ENCODE results near the gene DEAF1.

The DEAF1 gene

GRCh38 chr11:722346-722811 lies 27.4 kb upstream of the DEAF1 start:
- no peak for DNase-seq (ENCODE audit: extremely low read depth in 1 of 2, low read depth in 1 of 2)

GRCh38 chr11:721741-722345 lies 26.8 kb upstream of the DEAF1 start:
- DNase-seq (ENCODE audit: extremely low read depth in 1 of 2, low read depth in 1 of 2) = peak in 1 of 2 donors; percentile 25

GRCh38 chr11:721247-721740 lies 26.3 kb upstream of the DEAF1 start:
- no peak for DNase-seq (ENCODE audit: extremely low read depth in 1 of 2, low read depth in 1 of 2)

- DNase-seq (ENCODE audit: extremely low read depth in 1 of 2, low read depth in 1 of 2) = no peak
These were observed 25.7 kb upstream of the DEAF1 start for GRCh38 chr11:720642-721246.

GRCh38 chr11:720017-720641 lies 25.1 kb upstream of the DEAF1 start:
- DNase-seq (ENCODE audit: extremely low read depth in 1 of 2, low read depth in 1 of 2) = no peak

GRCh38 chr11:719214-720016 lies 24.4 kb upstream of the DEAF1 start:
- DNase-seq (ENCODE audit: extremely low read depth in 1 of 2, low read depth in 1 of 2) = no peak

- no peak for DNase-seq (ENCODE audit: extremely low read depth in 1 of 2, low read depth in 1 of 2)
These were observed 19.4 kb upstream of the DEAF1 start for GRCh38 chr11:714436-714835.

- no peak for DNase-seq (ENCODE audit: extremely low read depth in 1 of 2, low read depth in 1 of 2)
These were observed 14.3 kb upstream of the DEAF1 start for GRCh38 chr11:709109-709997.

GRCh38 chr11:708511-708910 lies 13.5 kb upstream of the DEAF1 start:
- DNase-seq (ENCODE audit: extremely low read depth in 1 of 2, low read depth in 1 of 2) = no peak

GRCh38 chr11:707817-708420 lies 12.9 kb upstream of the DEAF1 start:
- DNase-seq (ENCODE audit: extremely low read depth in 1 of 2, low read depth in 1 of 2) = no peak

GRCh38 chr11:706957-707816 lies 12.2 kb upstream of the DEAF1 start:
- DNase-seq (ENCODE audit: extremely low read depth in 1 of 2, low read depth in 1 of 2) = no peak

GRCh38 chr11:706439-706956 lies 11.5 kb upstream of the DEAF1 start:
- DNase-seq (ENCODE audit: extremely low read depth in 1 of 2, low read depth in 1 of 2) = no peak

GRCh38 chr11:705646-706438 lies 10.8 kb upstream of the DEAF1 start, which contains the start of gene EPS8L2:
Gene EPS8L2, plus strand, starts transcription at chr11:706231. Its CDS starts 3,177 bp downstream, at chr11:709408.
- DNase-seq (ENCODE audit: extremely low read depth in 1 of 2, low read depth in 1 of 2) = no peak

GRCh38 chr11:704781-705645 lies 10.0 kb upstream of the DEAF1 start:
- DNase-seq (ENCODE audit: extremely low read depth in 1 of 2, low read depth in 1 of 2) = no peak

GRCh38 chr11:704228-704674 lies 9.2 kb upstream of the DEAF1 start:
- DNase-seq (ENCODE audit: extremely low read depth in 1 of 2, low read depth in 1 of 2) = no peak

GRCh38 chr11:703506-703905 lies 8.5 kb upstream of the DEAF1 start:
- DNase-seq (ENCODE audit: extremely low read depth in 1 of 2, low read depth in 1 of 2) = no peak
